Spleen (tissue), 7 donors: Measurements from ENCODE around the gene OSBPL1A.

Experiments used
- POLR2A ChIP-seq, 3 donors: fragments of 450-650 bp; IDR thresholded peaks; one replicate each; pipeline ENCODE4 v1.5.1; 2017; ENCODE audit warnings: antibody characterized with exemption in 3 of 3, mild to moderate bottlenecking in 1 of 3
- POLR2AphosphoS5 ChIP-seq, 3 donors: sonication (generic); formaldehyde crosslinking; IDR thresholded peaks; one replicate each; pipeline ENCODE4 v1.5.1; 2017; ENCODE audit warnings: antibody characterized with exemption in 3 of 3
- TF ChIP-seq, protein P1 (sequence below), 11 experiments: fragments of 200-600 bp in 7 of 11; fragments of 450-650 bp in 4 of 11; sonication (generic) in 4 of 11; IDR thresholded peaks in 8 of 11; conservative IDR thresholded peaks in 3 of 11; 1 replicate in 7 of 11; 2 replicates in 4 of 11; pipeline versions ENCODE4 v1.4.0 to v1.8.0; 2016 to 2021; ENCODE audit warnings: antibody characterized with exemption in 11 of 11, inconsistent platforms in 4 of 11, mild to moderate bottlenecking in 1 of 11
- donor health status: DM: no; HTN: no; CAD: no; lungs with moderate emphysema.
- donor health status: DM: no; HTN: no; CAD: no.
- donor health status: DM: no; HTN: no; CAD: no.

DNA sequence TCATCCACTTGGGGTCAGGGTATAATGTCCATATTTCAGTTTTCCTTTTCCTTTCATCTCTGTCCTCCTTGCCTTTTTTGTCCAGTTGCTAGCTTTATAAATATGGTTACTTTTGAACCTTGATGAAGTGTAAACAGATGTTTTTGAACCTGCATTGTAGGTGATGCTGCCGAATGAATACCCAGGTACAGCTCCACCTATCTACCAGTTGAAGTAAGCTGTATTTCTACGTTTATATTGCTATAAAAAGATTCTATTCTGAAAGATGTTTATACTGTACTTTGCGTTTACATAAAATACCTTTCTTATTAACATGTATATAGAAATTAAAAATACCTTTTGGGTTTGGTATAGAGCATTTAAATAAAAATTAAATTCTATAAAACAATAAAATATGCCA lies 31.1 kb upstream of the OSBPL1A start:
- TF ChIP-seq, protein P1, sequence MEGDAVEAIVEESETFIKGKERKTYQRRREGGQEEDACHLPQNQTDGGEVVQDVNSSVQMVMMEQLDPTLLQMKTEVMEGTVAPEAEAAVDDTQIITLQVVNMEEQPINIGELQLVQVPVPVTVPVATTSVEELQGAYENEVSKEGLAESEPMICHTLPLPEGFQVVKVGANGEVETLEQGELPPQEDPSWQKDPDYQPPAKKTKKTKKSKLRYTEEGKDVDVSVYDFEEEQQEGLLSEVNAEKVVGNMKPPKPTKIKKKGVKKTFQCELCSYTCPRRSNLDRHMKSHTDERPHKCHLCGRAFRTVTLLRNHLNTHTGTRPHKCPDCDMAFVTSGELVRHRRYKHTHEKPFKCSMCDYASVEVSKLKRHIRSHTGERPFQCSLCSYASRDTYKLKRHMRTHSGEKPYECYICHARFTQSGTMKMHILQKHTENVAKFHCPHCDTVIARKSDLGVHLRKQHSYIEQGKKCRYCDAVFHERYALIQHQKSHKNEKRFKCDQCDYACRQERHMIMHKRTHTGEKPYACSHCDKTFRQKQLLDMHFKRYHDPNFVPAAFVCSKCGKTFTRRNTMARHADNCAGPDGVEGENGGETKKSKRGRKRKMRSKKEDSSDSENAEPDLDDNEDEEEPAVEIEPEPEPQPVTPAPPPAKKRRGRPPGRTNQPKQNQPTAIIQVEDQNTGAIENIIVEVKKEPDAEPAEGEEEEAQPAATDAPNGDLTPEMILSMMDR (IDR thresholded peaks at IDR 0.05 in 8 of 11, conservative IDR thresholded peaks at IDR 0.05 in 3 of 11): no peak
- TF ChIP-seq POLR2AphosphoS5 (IDR thresholded peaks at IDR 0.05) (no peak), POLR2A (IDR thresholded peaks at IDR 0.05) (no peak)
